Activated effector memory CD4-positive, alpha-beta T cell treated with Interleukin-2 at 50 U/mL for 16 hours (primary cell): ENCODE data around the gene RADX.
"Not testable (repeated sequence)": the region's sequence is repeated elsewhere in the genome, so short reads cannot be mapped to it uniquely, and the experiment has no call there.

Source experiments
- DNase-seq: peaks from one replicate; pipeline ENCODE4 v3.0.0-alpha.2; 2020

RADX gene, protein sequence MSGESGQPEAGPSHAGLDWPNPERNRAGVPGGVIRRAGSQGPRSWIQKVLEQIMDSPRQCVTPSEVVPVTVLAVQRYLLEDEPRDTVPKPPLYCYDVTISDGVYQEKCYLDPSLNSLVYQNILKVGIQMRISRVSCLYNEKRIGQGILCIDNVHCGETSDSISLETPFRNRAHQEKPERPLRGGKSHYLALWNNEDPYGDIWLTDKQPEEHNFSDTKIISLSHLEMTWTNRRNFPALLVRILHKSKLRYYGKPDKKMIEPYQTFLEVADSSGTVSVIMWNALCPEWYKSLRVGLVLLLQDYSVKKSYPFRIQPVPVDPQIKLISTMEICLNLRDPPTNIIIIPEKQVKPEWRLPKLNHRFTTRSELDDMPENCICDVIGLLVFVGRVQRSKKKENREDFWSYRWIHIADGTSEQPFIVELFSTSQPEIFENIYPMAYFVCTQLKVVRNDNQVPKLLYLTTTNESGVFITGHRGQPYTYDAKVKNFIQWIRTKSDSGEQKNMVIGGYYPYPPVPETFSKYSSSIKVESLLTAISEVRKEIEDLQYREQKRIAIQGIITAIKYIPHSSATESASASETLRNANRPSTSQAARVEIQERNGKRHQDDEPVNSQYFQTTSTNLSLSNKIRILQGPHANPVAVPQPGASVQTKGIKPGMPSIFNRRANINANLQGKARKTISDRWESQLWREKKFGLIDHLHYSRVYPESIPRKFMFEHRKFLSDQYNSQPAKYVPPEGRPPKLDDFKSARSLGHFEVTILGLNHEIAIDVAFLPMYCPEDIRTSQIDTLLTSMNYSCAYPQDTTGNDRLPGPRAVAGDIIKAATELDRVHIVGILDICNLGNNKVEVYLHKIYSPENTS

DNA sequence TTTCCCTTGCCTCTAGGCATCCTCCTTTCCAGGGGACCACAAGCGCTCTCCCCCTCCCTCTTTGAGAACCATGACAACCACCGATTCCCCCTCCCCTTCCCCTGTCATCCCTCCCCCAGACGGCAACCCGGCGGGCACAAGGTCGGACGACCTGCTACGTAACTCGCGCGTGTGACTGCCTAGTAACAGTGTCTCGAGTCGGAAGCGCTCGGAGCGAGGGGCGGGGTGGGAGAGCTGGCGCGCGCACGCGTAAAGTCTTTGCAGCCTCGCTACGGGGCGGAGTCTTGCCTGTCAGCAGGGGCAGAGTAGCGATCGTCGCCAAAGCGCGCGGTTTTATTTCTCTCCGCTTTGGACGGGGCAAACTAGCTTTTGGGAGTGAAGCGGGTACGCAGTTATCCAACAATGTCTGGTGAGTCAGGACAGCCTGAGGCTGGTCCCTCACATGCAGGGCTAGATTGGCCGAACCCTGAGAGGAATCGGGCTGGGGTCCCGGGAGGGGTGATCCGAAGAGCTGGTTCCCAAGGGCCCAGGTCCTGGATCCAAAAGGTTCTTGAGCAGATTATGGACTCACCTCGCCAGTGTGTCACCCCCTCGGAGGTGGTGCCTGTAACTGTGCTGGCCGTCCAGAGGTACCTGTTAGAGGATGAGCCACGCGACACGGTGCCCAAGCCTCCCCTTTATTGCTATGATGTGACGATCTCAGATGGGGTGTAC, at the start of gene RADX:
Gene RADX (plus strand): TSS at position 300 of the 714 bp plus-strand sequence. CDS start 103 bp downstream, at position 403.
- DNase-seq = peak; percentile 79

DNA sequence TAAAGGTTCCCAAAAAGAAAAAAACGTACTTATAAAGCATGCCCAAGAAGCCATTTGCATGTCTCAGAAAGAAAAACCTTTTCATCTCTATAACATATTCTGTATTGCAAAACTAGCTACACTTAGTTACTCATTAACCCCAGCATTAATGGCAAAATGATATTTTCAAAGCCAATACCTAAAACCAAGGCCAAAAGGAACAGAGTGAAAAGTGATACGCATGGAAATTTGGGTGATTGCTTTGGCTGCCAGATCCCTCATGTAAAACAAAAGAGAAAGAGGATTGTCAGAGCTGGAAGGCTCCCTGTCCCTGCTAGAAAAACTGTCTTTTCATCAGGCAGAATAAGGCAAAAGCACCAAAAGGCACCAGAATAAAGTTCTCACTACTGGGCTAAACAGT, 46.8 kb upstream of the RADX start:
- no peak for DNase-seq

DNA sequence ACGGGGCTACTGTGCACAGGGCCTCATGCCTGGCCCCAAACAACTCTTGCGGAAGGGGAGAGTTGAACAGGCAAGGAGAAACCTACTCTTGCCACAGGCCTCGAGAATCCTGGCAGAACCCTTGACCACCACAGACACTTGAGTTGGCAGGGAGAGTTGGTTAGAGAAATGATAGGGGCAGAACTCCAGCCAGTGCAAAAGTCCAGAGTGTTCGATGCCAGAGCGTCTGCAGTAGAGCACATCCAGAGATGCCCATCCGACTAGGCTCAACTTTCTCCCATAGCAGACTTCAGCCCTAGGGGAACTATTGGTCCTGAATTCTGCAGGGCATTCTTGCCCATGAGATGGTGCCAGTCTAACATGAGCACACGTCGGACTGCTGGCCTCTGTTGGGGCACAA, 45.4 kb upstream of the RADX start:
- no peak for DNase-seq

DNA sequence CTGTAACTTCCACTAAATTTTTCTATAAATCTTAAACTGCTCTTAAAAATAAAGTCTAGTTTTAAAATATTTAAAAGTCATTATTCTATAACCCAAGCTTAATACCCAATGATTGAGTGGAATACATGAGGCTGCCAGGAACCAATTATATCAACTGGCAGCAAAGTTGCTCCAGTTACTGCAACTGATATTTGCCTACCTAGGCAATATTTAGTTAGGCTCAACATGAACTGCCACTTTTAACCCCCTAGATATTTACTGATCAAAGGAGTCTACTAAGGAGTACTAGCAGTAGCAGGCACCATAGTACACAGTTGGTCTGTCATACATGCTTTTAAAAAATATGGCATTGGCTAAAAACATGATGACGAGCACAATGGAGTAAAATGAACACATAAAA, 29.9 kb upstream of the RADX start:
- DNase-seq = no peak

DNA sequence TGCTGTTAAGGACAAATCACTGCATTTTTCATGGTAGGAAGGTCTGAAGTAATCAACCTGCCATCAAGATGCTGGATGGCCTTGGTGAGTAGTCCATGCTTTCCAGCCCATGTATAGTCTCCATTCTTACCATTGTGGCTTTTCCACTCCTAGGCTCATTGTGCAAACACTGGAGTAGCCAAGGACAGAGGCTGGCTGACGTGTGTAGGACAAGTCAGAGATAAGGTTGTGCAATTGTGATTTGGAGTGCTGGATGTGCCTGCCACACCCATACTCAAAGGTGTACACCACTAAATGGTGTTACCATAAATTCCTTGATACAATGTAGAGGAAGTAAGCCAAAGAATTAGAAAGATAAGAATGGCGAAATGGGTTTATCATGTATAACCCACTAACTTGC, 26.3 kb upstream of the RADX start:
- DNase-seq = no peak

DNA sequence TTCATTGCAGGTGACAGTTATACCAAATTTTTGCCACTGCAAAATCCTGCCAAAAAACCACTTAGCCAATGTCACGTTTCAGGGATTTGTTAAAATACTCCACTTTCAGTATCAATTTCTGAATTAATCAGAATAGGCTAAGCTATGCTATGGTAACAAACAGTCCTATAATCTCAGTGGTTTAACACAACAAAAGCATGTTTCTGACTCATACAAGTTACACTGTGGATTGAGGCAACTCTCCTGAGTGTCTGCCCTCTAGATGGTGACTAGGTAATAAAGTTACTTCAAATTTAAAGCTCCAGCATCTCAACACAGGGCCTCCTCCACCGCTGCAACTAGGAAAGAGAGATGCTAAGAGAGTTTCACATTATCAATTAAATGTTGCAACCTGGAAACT, 23.0 kb upstream of the RADX start:
- DNase-seq = no peak

DNA sequence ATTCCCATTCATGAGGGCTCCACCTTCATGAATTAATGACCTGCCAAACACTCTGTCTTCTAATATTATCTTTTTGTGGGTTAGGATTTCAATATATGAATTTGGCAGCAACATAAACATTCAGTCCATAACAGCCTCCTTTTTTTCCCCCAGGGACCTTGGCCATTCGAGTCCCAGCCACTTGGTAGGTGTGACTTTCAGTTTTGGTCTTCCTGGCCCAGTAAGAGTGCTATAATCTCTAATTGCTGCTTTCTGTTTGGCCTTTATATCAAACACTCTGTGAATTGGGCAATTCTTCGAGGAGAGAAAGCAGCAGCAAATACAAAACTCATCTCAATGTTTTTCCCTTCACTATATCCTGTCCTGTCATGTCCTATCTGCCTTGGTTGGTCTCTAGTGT, 12.4 kb upstream of the RADX start:
- DNase-seq = no peak

DNA sequence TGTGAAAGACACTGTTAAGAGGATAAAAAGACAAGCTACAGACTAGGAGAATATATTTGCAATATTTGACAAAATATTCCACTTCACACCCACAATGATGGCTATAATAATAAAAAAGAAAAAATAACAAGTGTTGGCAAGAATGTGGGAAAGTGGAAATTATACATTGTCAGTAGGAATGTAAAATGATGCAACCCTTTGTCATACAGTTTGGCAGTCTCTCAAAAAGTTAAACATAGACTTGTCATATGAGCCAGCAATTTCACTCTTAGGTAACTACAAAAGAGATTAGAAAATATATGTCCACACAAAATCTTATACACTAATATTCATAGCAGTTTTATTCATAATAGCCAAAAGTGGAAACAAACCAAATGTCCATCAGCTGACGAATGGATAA, 5.2 kb upstream of the RADX start:
- DNase-seq = no peak

DNA sequence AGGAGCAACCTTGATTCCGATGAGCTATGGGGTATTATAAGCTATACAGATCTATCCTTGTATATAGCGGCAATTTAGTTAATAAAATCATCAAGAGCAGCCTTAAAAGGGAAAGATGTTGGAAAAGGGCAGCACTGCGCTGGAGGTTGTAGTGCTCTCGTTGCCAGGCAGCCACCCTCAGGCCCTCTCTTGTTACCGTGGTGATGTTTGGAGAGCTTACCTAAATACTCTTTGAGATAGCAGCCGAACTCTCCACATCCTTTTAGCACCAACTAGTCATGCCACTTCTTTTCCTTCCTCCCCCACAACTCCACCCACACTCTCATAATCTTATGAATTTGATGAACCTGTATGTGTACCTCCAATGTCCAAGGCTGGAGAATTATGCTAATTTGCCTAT, 3.8 kb upstream of the RADX start:
- no peak for DNase-seq

DNA sequence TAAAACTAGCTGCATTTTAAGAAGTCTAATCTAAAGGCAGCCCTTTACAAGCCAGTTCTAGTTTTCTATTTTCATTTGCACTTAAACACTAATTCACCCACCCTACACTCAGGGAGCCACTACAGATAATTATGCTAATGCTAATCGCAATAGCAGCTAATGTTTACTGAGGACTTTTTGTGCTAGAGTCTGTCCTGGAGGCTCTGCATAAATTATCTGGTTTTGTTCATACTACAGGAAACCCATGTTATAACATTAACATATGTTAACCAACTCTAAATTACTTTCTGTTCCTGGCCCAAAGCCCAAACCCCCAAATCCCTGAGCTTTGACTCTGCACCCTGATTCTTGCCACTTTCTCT, 480 bp upstream of the RADX start:
- DNase-seq = no peak

DNA sequence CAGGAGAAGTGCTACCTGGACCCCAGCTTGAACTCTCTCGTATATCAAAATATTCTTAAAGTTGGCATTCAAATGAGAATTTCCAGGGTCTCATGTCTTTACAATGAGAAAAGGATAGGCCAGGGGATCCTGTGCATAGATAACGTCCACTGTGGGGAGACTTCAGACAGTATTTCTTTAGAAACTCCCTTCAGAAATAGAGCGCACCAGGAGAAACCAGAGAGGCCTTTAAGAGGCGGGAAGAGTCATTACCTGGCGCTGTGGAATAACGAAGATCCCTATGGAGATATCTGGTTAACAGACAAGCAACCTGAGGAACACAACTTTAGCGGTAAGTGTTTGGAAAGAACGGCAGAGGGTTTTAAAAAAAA, 600 bp downstream of the RADX start:
- DNase-seq = no peak

DNA sequence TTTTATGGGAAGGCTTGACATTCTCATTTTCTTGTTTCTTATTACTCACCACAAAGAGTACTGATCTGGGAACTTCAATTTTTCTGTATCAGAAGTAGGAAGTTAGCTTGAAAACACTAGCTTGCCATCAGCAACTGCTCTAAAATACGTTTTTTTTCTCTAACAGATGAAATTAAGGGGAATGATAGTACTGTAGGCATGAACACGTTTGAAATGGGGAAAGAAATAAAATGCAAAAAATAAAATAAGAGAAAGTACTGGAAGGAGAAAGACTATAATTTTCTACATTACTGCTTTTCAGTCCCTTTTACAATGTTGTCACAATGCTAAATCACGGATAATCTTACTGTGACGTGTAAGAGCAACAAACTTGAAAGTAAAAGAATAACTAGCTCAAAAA, 1.5 kb downstream of the RADX start:
- no peak for DNase-seq

DNA sequence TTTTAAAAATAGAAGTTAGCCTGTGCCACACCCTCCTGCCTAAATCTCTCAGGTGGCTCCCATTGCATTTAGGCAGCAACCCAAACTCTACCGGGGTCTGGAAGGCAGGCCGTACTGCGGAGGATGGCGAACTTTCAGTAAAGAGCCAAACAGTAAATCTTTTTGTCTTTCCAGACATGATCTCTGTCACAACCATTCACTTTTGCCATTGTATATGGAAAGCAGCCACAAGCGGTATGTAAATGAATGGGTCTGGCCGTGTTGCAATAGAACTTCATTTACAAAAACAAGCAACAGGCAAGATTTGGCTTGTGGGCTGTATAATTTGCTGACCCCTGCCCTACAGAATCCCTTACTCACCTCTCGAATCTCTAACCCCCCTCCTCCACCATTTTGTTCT, 3.3 kb downstream of the RADX start:
- no peak for DNase-seq

DNA sequence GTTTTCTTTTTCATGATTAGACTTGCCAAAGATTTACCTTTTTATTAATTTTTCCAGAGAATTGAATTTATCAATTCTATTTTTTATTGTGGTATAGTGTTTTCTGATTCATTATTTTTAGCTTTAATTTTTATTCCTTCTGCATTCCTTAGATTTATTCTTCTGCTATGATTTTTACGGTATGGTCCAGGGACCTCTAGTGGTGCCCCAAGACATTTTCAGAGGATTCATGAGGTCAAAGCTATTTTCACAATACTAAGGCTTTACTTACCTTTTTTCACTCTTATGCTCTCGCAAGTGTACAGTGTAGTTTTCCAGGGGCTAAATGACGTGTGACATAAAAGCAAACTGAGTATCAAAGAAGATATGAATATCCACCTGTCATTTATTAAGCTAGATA, 8.0 kb downstream of the RADX start:
- no peak for DNase-seq

DNA sequence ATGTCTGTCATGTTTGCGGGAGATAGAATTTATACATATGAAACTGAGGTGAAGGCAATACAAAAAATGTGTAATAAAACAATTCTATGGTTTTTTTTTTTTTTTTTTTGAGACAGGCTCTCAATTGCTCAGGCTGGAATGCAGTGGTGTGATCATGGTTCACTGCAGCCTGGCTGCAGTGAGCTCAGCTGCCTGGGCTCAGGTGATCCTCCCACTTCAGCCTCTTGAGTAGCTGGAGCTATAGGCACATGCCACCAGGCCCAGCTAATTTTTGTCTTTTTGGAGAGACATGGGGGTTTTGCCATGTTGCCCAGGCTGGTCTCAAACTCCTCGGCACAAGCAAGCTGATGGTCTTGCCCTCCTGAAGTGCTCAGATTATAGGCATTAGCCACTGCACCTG, 10.1 kb downstream of the RADX start:
- no peak for DNase-seq

DNA sequence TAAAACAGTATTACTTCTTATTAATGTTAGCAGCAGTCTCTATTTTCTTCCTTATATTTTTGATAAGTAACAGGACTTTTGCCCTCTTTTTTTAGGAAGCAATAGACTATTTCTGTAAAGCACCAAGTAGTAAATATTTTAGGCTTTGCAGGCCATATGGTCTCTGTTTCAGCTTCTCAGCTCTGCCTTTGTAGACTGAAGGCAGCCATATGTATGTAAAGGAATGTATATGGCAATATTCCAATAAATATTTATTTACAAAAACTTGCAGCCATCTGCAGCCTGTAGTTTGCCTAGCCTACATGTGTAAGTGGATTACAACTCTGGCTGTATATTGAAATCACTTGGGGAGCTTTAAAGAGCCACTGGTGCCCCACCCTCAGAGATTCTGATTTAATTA, 15.0 kb downstream of the RADX start:
- no peak for DNase-seq

DNA sequence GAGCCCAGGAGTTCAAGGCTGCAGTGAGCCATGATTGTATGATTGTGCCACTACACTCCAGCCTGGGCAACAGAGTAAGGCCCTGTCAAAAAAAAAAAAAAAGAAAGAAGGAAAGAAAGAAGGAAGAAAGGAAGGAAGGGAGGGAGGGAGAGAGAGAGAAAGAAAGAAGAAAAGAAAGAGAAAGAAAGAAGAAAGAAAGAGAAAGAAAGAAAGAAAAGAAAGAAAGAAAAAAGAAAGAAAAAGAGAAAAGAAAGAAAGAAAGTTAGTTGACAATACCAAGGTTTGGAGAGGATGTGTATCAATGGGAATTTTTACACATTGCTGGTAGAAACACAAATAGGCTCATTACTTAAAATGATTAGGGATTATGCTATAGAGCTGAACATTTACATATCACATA, 19.8 kb downstream of the RADX start:
- DNase-seq = no peak

DNA sequence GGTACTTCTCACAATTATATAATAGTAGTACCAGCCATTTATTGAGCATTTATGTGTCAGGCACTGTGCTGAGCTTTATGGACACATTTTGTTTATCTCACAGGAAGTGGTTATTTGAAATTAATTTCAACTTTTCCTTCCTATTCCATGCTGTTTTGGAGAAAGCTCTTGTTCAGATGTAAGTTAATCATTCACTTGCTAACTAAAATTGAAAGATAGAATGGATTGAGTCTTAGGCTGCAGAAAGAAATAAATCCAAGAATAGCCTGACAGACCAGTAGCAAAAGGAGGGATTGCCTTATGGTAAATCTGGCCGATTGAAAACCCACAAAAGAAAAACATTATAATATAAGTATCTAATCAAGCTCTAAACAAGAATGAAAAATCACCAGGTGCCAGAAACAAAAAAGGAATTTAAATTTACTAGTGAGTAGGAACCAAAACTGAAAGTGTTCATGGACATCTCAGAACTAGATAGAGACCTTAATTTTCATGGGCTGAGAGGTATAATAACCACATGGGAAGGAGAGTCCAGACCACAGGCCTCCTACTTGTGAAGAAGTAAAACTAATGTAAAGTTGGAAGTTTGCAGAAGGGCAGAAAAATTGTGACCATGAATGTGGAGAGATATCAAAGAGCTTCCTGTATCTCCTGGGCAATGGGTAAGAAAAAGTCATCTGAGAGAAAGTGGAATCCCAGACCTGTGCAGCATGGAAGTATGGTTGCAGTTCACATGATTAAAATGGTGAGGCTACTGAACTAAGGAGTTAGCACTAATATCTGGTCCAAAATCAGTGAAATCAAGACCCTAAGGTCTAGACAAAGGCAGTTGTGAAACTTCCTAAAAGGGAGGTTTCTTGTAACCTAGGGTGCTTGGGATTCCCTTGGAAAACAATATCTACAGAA, 38.0 kb downstream of the RADX start:
- no peak for DNase-seq

DNA sequence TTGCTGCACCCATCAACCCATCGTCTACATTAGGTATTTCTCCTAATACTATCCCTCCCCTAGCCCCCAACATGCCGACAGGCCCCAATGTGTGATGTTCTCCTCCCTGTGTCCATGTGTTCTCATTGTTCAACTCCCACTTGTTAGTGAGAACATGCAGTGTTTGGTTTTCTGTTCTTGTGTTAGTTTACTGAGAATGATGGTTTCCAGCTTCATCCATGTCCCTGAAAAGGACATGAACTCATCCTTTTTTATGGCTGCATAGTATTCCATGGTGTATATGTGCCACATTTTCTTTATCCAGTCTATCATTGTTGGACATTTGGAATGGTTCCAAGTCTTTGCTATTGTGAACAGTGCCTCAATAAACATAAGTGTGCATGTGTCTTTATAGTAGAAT, 41.8 kb downstream of the RADX start:
- not testable (repeated sequence) for DNase-seq

DNA sequence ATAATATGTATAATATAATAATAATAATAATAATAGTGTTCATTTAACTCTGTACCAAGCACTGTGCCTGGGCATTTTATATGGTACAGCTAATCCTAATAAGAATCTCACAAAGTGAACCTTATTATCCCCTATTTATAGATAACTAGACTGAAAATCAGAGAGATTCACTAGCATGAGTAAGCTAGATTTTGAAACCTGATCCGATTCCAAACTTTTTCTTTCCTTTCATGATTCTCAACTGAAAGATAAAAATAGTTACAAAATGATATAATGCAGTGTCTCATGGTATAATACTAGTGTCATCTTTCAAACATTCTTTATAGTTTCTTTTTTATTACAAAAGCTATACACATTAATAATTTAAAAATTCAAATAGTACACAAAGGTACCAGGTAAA, 58.9 kb downstream of the RADX start:
- DNase-seq = no peak

DNA sequence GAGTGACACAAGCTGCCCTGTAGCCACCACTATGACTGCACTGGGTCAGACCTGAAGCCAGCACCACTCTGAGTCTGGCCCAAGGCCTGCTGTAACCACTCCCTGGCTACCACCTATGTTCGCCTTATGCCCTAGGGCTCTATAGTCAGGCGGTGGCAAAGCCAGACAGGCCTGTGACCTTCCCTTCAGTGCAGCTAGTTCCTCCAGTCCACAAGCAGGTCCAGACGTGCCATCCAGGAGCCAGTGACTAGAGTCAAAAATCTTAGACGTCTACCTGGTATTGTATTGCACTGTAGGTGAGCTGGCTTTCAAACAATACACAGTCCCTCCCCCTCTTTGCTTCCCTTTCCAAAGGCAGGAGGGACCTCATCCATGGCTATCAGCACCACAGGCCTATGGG, 60.7 kb downstream of the RADX start:
- DNase-seq = no peak

DNA sequence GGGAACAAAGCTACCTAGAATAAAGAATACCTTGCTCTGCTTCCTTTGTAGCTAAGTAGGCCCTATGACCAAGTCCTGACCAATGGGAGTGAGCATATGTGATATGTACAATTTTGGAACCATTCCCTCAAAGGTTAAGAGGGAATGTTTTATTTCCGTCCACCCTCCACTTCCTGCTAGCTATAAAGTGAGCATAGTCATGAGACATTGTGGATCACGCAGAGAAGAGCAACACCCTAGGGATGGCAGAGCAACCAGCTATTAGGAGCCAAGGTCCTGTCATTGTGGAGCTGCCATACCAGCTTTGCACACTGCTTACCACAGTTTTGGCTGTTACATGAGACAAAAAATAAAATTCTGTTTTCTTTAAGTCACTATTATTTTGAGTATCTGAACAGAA, 68.9 kb downstream of the RADX start:
- no peak for DNase-seq

DNA sequence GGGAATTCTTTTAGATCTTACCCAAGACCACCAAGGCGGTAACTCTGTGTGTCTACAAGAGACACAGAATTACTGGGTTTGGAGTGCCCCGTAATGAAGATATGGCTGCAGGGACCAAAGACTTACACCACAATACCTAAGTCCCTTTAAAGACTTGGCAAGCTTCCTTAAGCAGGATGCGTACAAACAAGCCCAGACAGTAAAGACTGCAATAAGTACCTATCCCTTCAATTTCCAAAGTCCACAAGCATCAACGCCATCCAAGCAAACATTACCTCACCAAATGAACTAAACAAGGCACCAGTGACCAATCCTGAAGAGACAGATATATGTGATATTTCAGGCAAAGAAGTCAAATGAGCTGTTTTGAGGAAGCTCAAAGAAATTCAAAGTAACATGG, 72.4 kb downstream of the RADX start:
- no peak for DNase-seq
